Fibroblast of lung (primary cell): ENCODE results near the gene COA4. TPM values are rescaled to one million over a fixed set of nuclear protein-coding genes. Genes with fewer than 3 reads are reported as not detected.

ENCODE experiments used
- DNase-seq, 2 donors: peaks; one replicate each; pipeline versions ENCODE4 v3.0.0 to v3.0.0-alpha.2; 2010; ENCODE audit warnings: low read depth in 2 of 2
- H2AFZ ChIP-seq: 2 replicates; pipeline ENCODE4 v1.5.1; 2012; ENCODE audit warnings: low read length, control low read depth, inconsistent platforms
- H3K27ac ChIP-seq: 2 replicates; pipeline ENCODE4 v1.5.1; 2011; ENCODE audit warnings: low read length, control low read depth; ENCODE audit not compliant: insufficient read depth
- H3K27me3 ChIP-seq: 2 replicates; pipeline ENCODE4 v1.5.1; 2011; ENCODE audit warnings: mild to moderate bottlenecking, low read length; ENCODE audit not compliant: control insufficient read depth, insufficient read depth
- H3K36me3 ChIP-seq: 2 replicates; pipeline ENCODE4 v1.5.1; 2011; ENCODE audit warnings: low read length; ENCODE audit not compliant: control insufficient read depth, insufficient read depth
- H3K4me1 ChIP-seq: 2 replicates; pipeline ENCODE4 v1.5.1; 2011; ENCODE audit warnings: low read length; ENCODE audit not compliant: control insufficient read depth, insufficient read depth; ENCODE audit errors: extremely low read depth
- H3K4me2 ChIP-seq: 2 replicates; pipeline ENCODE4 v1.5.1; 2011; ENCODE audit warnings: low read length, control low read depth; ENCODE audit not compliant: insufficient read depth; ENCODE audit errors: extremely low read depth
- H3K4me3 ChIP-seq, 4 experiments: fragments of 200-600 bp in 1 of 4; sonication (generic) in 1 of 4; replicated peaks in 1 of 4; 2 replicates each; pipeline ENCODE4 v1.5.1; 2011 to 2016; ENCODE audit warnings: low read length in 4 of 4, low read depth in 3 of 4, mild to moderate bottlenecking in 3 of 4, control low read depth in 2 of 4, inconsistent platforms in 1 of 4, mixed read lengths in 1 of 4; ENCODE audit not compliant: insufficient read depth in 1 of 4; ENCODE audit errors: control extremely low read depth in 1 of 4
- H3K79me2 ChIP-seq: 2 replicates; pipeline ENCODE4 v1.5.1; 2012; ENCODE audit warnings: mild to moderate bottlenecking, low read length, inconsistent platforms; ENCODE audit not compliant: control insufficient read depth, insufficient read depth
- H3K9ac ChIP-seq: 2 replicates; pipeline ENCODE4 v1.5.1; 2011; ENCODE audit warnings: mild to moderate bottlenecking, low read length, control low read depth; ENCODE audit not compliant: insufficient read depth
- H3K9me3 ChIP-seq: 2 replicates; pipeline ENCODE4 v1.5.1; 2012; ENCODE audit warnings: low read depth, low read length; ENCODE audit not compliant: control insufficient read depth, insufficient read depth
- H4K20me1 ChIP-seq: 2 replicates; pipeline ENCODE4 v1.5.1; 2011; ENCODE audit warnings: low read length; ENCODE audit not compliant: control insufficient read depth, insufficient read depth; ENCODE audit errors: extremely low read depth
- EZH2 ChIP-seq: IDR thresholded peaks from 2 replicates; pipeline ENCODE4 v1.5.1; 2012; ENCODE audit warnings: low read length, control low read depth, mild to moderate bottlenecking; ENCODE audit errors: missing control alignments
- polyA plus RNA-seq, 2 donors: library from polyadenylated mRNA; depleted of rRNA in 1 of 2; stranded (reverse) in 1 of 2; unstranded in 1 of 2; fragments of >200 nt; gene quantifications; 2 replicates each; pipeline ENCODE4 v1.2.1, GENCODE V29; 2011 to 2012; ENCODE audit warnings: missing spikeins in 1 of 2
- total RNA-seq: library from RNA; depleted of rRNA; stranded (reverse); fragments of >200 nt; gene quantifications from 2 replicates; pipeline ENCODE4 v1.2.1, GENCODE V29; 2014
- TF ChIP-seq, protein P1 (sequence below), 2 donors: IDR thresholded peaks in 1 of 2; conservative IDR thresholded peaks in 1 of 2; 1 replicate in 1 of 2; 2 replicates in 1 of 2; pipeline ENCODE4 v1.5.1; 2011 to 2012; ENCODE audit warnings: low read length in 2 of 2, control low read depth in 1 of 2, inconsistent platforms in 1 of 2, low read depth in 1 of 2, mild to moderate bottlenecking in 1 of 2

COA4 gene
- total and polyA plus RNA-seq, 2 donors (not counting 1 experiment from before 2014, with no cell fraction given): 56.2 to 64.7 TPM

DNA sequence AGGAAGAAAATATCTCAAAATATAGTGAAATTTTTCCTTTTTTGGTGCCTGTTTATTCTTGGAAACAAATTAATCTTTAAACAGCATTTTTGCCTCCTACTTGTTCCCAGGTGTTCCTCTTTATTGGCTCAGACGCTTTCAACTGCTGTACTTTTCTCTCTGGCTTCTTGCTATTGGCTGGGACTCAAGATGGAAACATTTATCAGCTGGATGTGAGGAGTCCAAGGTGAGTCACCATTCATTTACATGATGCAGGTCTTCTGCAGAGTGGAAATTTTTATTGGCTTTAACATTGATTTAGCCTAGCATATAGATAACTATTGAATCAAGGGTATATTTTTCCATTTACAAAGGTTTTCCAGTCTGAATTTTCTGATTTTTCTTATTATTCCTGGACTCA is 39.8 kb upstream of the COA4 start:
- TF ChIP-seq EZH2: no peak
- TF ChIP-seq, protein P1, sequence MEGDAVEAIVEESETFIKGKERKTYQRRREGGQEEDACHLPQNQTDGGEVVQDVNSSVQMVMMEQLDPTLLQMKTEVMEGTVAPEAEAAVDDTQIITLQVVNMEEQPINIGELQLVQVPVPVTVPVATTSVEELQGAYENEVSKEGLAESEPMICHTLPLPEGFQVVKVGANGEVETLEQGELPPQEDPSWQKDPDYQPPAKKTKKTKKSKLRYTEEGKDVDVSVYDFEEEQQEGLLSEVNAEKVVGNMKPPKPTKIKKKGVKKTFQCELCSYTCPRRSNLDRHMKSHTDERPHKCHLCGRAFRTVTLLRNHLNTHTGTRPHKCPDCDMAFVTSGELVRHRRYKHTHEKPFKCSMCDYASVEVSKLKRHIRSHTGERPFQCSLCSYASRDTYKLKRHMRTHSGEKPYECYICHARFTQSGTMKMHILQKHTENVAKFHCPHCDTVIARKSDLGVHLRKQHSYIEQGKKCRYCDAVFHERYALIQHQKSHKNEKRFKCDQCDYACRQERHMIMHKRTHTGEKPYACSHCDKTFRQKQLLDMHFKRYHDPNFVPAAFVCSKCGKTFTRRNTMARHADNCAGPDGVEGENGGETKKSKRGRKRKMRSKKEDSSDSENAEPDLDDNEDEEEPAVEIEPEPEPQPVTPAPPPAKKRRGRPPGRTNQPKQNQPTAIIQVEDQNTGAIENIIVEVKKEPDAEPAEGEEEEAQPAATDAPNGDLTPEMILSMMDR (conservative IDR thresholded peaks at IDR 0.05 in 1 of 2, IDR thresholded peaks at IDR 0.05 in 1 of 2; ENCODE audit: low read depth in 1 of 2, low read length in 2 of 2): no peak
- H3K4me2 ChIP-seq: no peak overlapping the region
- no peak overlapping the region for H3K27ac ChIP-seq
- H3K4me1 ChIP-seq: no peaks in the 10 kb centered on the region
- no peak overlapping the region for H3K4me3 ChIP-seq
- no peaks in the 10 kb centered on the region for H4K20me1 ChIP-seq
- H3K27me3 ChIP-seq: no peaks in the 10 kb centered on the region
- H3K36me3 ChIP-seq: no peaks in the 10 kb centered on the region
- DNase-seq: peak in 1 of 2 donors; percentile 65
- no peak overlapping the region for H3K9ac ChIP-seq
- no peaks in the 10 kb centered on the region for H3K79me2 ChIP-seq
- no peak overlapping the region for H2AFZ ChIP-seq
- no peaks in the 10 kb centered on the region for H3K9me3 ChIP-seq

DNA sequence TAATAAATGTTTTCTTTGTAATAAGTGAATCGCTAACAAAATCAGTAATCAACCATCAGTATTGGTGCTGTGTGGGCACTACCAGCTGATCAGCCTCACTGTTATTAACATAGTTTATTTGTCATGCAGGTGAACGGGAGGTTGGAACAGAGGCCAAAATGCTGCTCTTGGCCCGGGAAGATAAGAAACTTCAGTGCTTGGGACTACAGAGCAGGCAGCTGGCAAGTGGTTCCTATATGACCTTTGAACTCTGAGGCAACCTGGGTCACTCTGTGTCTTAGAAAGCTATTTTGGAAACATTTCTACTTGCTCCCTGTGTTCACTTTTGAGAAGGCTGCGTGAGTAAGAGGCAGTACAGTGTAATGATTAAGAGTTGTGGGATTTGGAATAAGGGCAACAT is 37.6 kb upstream of the COA4 start:
- Histone ChIP-seq H3K36me3 (no peaks in the 10 kb centered on the region), H3K9me3 (no peaks in the 10 kb centered on the region), H3K27me3 (no peaks in the 10 kb centered on the region), H3K4me2 (no peak overlapping the region), H3K79me2 (no peaks in the 10 kb centered on the region), H3K4me3 (no peak overlapping the region), H4K20me1 (no peaks in the 10 kb centered on the region), H3K4me1 (no peaks in the 10 kb centered on the region), H3K27ac (no peak overlapping the region), H2AFZ (no peak overlapping the region), H3K9ac (no peak overlapping the region)
- DNase-seq: no peak
- TF ChIP-seq, protein P1 (conservative IDR thresholded peaks at IDR 0.05 in 1 of 2, IDR thresholded peaks at IDR 0.05 in 1 of 2; ENCODE audit: low read depth in 1 of 2, low read length in 2 of 2): no peak
- TF ChIP-seq EZH2: no peak

DNA sequence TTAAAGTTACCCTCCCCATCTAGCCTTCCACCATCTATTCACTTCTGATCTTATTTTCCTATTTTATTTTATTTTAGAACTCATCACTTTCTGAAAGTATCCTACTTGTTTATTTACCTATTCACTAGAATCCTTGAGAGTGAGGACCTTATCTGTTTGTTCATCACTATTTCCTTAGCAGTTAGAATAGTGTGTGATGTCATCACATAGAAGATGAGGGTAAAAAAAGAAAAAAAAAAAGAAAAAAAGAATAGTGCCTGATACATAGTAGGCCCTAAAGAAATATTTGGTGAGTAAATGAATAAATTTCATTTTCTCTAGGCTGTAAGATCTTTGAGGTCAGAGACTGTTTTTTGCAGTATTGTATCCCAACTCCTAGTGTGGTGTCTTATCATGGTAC is 36.8 kb upstream of the COA4 start:
- H3K79me2 ChIP-seq: no peaks in the 10 kb centered on the region
- DNase-seq: no peak
- H3K4me2 ChIP-seq: no peak overlapping the region
- no peaks in the 10 kb centered on the region for H3K4me1 ChIP-seq
- no peaks in the 10 kb centered on the region for H4K20me1 ChIP-seq
- H3K36me3 ChIP-seq: no peaks in the 10 kb centered on the region
- H3K9ac ChIP-seq: no peak overlapping the region
- no peak overlapping the region for H3K27ac ChIP-seq
- no peak overlapping the region for H2AFZ ChIP-seq
- no peaks in the 10 kb centered on the region for H3K27me3 ChIP-seq
- TF ChIP-seq, protein P1 (conservative IDR thresholded peaks at IDR 0.05 in 1 of 2, IDR thresholded peaks at IDR 0.05 in 1 of 2; ENCODE audit: low read depth in 1 of 2, low read length in 2 of 2): no peak
- TF ChIP-seq EZH2: no peak
- no peaks in the 10 kb centered on the region for H3K9me3 ChIP-seq
- no peak overlapping the region for H3K4me3 ChIP-seq
